Ishikawa (cell line): ENCODE data around the gene AP4S1.

ENCODE experiments used
- CEBPB ChIP-seq: IDR thresholded peaks from 2 replicates; pipeline ENCODE4 v1.6.1; 2012
- EP300 ChIP-seq: IDR thresholded peaks from 2 replicates; pipeline ENCODE4 v1.6.1; 2012; ENCODE audit warnings: borderline replicate concordance
- FOXM1 ChIP-seq: IDR thresholded peaks from 2 replicates; pipeline ENCODE4 v1.6.1; 2012; ENCODE audit warnings: low read depth, borderline replicate concordance
- REST ChIP-seq: IDR thresholded peaks from 2 replicates; pipeline ENCODE4 v1.6.1; 2012; ENCODE audit warnings: low read depth, mild to moderate bottlenecking
- YY1 ChIP-seq: IDR thresholded peaks from 2 replicates; pipeline ENCODE4 v1.6.1; 2012; ENCODE audit warnings: low read depth
- ZBTB7A ChIP-seq: IDR thresholded peaks from 2 replicates; pipeline ENCODE4 v1.6.1; 2012; ENCODE audit warnings: low read depth

GRCh38 chr14:31090883-31091764 is 65.7 kb downstream of the AP4S1 start:
- TF ChIP-seq YY1 = no peak
- TF ChIP-seq EP300 = no peak
- TF ChIP-seq CEBPB = no peak
- TF ChIP-seq FOXM1 = no peak
- no peak for TF ChIP-seq ZBTB7A
- no peak for TF ChIP-seq REST
